ENCODE data around the gene LAMC3. TPM values are rescaled to one million over a fixed set of nuclear protein-coding genes. Genes with fewer than 3 reads are reported as not detected.

Gene LAMC3
- total RNA-seq, 2 experiments from 2014 or later: 0.40 to 0.59 TPM

GRCh38 chr9:131015876-131016397, 7.0 kb downstream of the LAMC3 start:
- no peaks in the 10 kb centered on the region for H3K4me1 Mint-ChIP-seq
- ATAC-seq: no peak
- intact Hi-C loops (cut with DNase I, micrococcal nuclease): no loop called here
- H3K27ac Mint-ChIP-seq: no peak overlapping the region
- DNase-seq: no peak
- H3K9me3 Mint-ChIP-seq (ENCODE audit: low read depth): no peaks in the 10 kb centered on the region
- no peak overlapping the region for H3K4me3 Mint-ChIP-seq
- peaks cover 14% of the 10 kb centered on the region for H3K27me3 Mint-ChIP-seq
- H3K36me3 Mint-ChIP-seq (ENCODE audit: low read depth): no peaks in the 10 kb centered on the region
- POLR2A ChIA-PET: no interaction called here
- CTCF ChIA-PET: interaction anchor here (0.7 to 1.8 kb wide), 2 partner anchors 30 to 334 kb away, joined by 3 to 6 read pairs; no protein-coding TSS in a partner anchor

- no peak overlapping the region for H3K4me3 Mint-ChIP-seq
- intact Hi-C loops (cut with DNase I, micrococcal nuclease): no loop called here
- no peak overlapping the region for H3K27ac Mint-ChIP-seq
- ATAC-seq (no peak), DNase-seq (no peak)
- no peaks in the 10 kb centered on the region for H3K9me3 Mint-ChIP-seq (ENCODE audit: low read depth)
- H3K4me1 Mint-ChIP-seq: no peaks in the 10 kb centered on the region
- ChIA-PET CTCF (interaction anchor here (0.7 to 1.8 kb wide), 3 partner anchors 29 to 335 kb away, joined by 3 to 6 read pairs (median 4); no protein-coding TSS in a partner anchor), POLR2A (no interaction called here)
- peaks cover 10% of the 10 kb centered on the region for H3K27me3 Mint-ChIP-seq
- no peaks in the 10 kb centered on the region for H3K36me3 Mint-ChIP-seq (ENCODE audit: low read depth)
Measured at GRCh38 chr9:131017067-131017466, 8.1 kb downstream of the LAMC3 start.

GRCh38 chr9:131018621-131019020, 9.6 kb downstream of the LAMC3 start:
- Mint-ChIP-seq H3K4me1 (no peaks in the 10 kb centered on the region), H3K27ac (no peak overlapping the region), H3K27me3 (peaks cover 8% of the 10 kb centered on the region), H3K4me3 (no peak overlapping the region), H3K9me3 (ENCODE audit: low read depth) (no peaks in the 10 kb centered on the region), H3K36me3 (ENCODE audit: low read depth) (no peaks in the 10 kb centered on the region)
- ChIA-PET CTCF (interaction anchor here (1.3 kb wide), 1 partner anchor 28 kb away, joined by 4 read pairs; no protein-coding TSS in a partner anchor), POLR2A (no interaction called here)
- DNase-seq (no peak), ATAC-seq (no peak)
- intact Hi-C loops (cut with DNase I, micrococcal nuclease): no loop called here

GRCh38 chr9:131019388-131020239, 10.6 kb downstream of the LAMC3 start:
- H3K9me3 Mint-ChIP-seq (ENCODE audit: low read depth): no peaks in the 10 kb centered on the region
- peaks cover 6% of the 10 kb centered on the region for H3K27me3 Mint-ChIP-seq
- DNase-seq (no peak), ATAC-seq (no peak)
- ChIA-PET CTCF (interaction anchor here (0.6 to 1.7 kb wide), 2 partner anchors 27 to 38 kb away, joined by 3 to 7 read pairs; no protein-coding TSS in a partner anchor), POLR2A (no interaction called here)
- no peaks in the 10 kb centered on the region for H3K4me1 Mint-ChIP-seq
- H3K36me3 Mint-ChIP-seq (ENCODE audit: low read depth): no peaks in the 10 kb centered on the region
- no peak overlapping the region for H3K4me3 Mint-ChIP-seq
- no peak overlapping the region for H3K27ac Mint-ChIP-seq
- intact Hi-C loops (cut with DNase I, micrococcal nuclease): no loop called here

- H3K4me3 Mint-ChIP-seq: no peak overlapping the region
- peaks cover 6% of the 10 kb centered on the region for H3K27me3 Mint-ChIP-seq
- no peak overlapping the region for H3K27ac Mint-ChIP-seq
- ChIA-PET POLR2A (no interaction called here), CTCF (interaction anchor here (1.7 kb wide), 1 partner anchor 26 kb away, joined by 7 read pairs; no protein-coding TSS in a partner anchor)
- no peaks in the 10 kb centered on the region for H3K9me3 Mint-ChIP-seq (ENCODE audit: low read depth)
- no peak for ATAC-seq
- no peaks in the 10 kb centered on the region for H3K36me3 Mint-ChIP-seq (ENCODE audit: low read depth)
- no peak for DNase-seq
- intact Hi-C loops (cut with DNase I, micrococcal nuclease): no loop called here
- H3K4me1 Mint-ChIP-seq: no peaks in the 10 kb centered on the region
Measured at GRCh38 chr9:131020388-131020787, 11.4 kb downstream of the LAMC3 start.

- ATAC-seq (no peak), DNase-seq (no peak)
- Mint-ChIP-seq H3K4me3 (no peak overlapping the region), H3K9me3 (ENCODE audit: low read depth) (no peaks in the 10 kb centered on the region), H3K27ac (no peak overlapping the region), H3K4me1 (no peaks in the 10 kb centered on the region), H3K27me3 (peaks cover 6% of the 10 kb centered on the region), H3K36me3 (ENCODE audit: low read depth) (no peaks in the 10 kb centered on the region)
- intact Hi-C loops (cut with DNase I, micrococcal nuclease): no loop called here
- ChIA-PET POLR2A (no interaction called here), CTCF (interaction anchor here (1.7 kb wide), 1 partner anchor 25 kb away, joined by 7 read pairs; no protein-coding TSS in a partner anchor)
Measured at GRCh38 chr9:131020862-131021261, 11.9 kb downstream of the LAMC3 start.

GRCh38 chr9:131021785-131022184, 12.8 kb downstream of the LAMC3 start:
- ChIA-PET CTCF (interaction anchor here (0.6 to 1.7 kb wide), 3 partner anchors 24 to 327 kb away, joined by 3 to 7 read pairs (median 3); no protein-coding TSS in a partner anchor), POLR2A (no interaction called here)
- H3K4me3 Mint-ChIP-seq: no peak overlapping the region
- no peak for ATAC-seq
- H3K4me1 Mint-ChIP-seq: no peaks in the 10 kb centered on the region
- intact Hi-C loops (cut with DNase I, micrococcal nuclease): no loop called here
- no peak for DNase-seq
- peaks cover 6% of the 10 kb centered on the region for H3K27me3 Mint-ChIP-seq
- H3K36me3 Mint-ChIP-seq (ENCODE audit: low read depth): no peaks in the 10 kb centered on the region
- H3K9me3 Mint-ChIP-seq (ENCODE audit: low read depth): no peaks in the 10 kb centered on the region
- H3K27ac Mint-ChIP-seq: no peak overlapping the region

- H3K27ac Mint-ChIP-seq: no peak overlapping the region
- POLR2A ChIA-PET: no interaction called here
- intact Hi-C loops (cut with DNase I, micrococcal nuclease): no loop called here
- H3K4me1 Mint-ChIP-seq: no peaks in the 10 kb centered on the region
- peaks cover 2% of the 10 kb centered on the region for H3K27me3 Mint-ChIP-seq
- DNase-seq (no peak), ATAC-seq (no peak)
- CTCF ChIA-PET: interaction anchor here (0.7 kb wide), 1 partner anchor 250 kb away, joined by 3 read pairs; no protein-coding TSS in a partner anchor
- no peaks in the 10 kb centered on the region for H3K36me3 Mint-ChIP-seq (ENCODE audit: low read depth)
- no peaks in the 10 kb centered on the region for H3K9me3 Mint-ChIP-seq (ENCODE audit: low read depth)
- H3K4me3 Mint-ChIP-seq: no peak overlapping the region
Measured at GRCh38 chr9:131024978-131025868, 16.2 kb downstream of the LAMC3 start.

- H3K36me3 Mint-ChIP-seq (ENCODE audit: low read depth): no peaks in the 10 kb centered on the region
- peaks cover 2% of the 10 kb centered on the region for H3K27me3 Mint-ChIP-seq
- intact Hi-C loops (cut with DNase I, micrococcal nuclease): no loop called here
- DNase-seq (no peak), ATAC-seq (no peak)
- no peaks in the 10 kb centered on the region for H3K4me1 Mint-ChIP-seq
- no peaks in the 10 kb centered on the region for H3K9me3 Mint-ChIP-seq (ENCODE audit: low read depth)
- H3K27ac Mint-ChIP-seq: no peak overlapping the region
- ChIA-PET CTCF (interaction anchor here (0.7 kb wide), 1 partner anchor 251 kb away, joined by 3 read pairs; no protein-coding TSS in a partner anchor), POLR2A (no interaction called here)
- no peak overlapping the region for H3K4me3 Mint-ChIP-seq
Measured at GRCh38 chr9:131025953-131026858, 17.2 kb downstream of the LAMC3 start.

GRCh38 chr9:131027048-131027871, 18.3 kb downstream of the LAMC3 start:
- ChIA-PET CTCF (no interaction called here), POLR2A (no interaction called here)
- DNase-seq (no peak), ATAC-seq (no peak)
- intact Hi-C loops (cut with DNase I, micrococcal nuclease): no loop called here
- peaks cover 2% of the 10 kb centered on the region for H3K27me3 Mint-ChIP-seq
- H3K36me3 Mint-ChIP-seq (ENCODE audit: low read depth): no peaks in the 10 kb centered on the region
- H3K4me3 Mint-ChIP-seq: no peak overlapping the region
- H3K4me1 Mint-ChIP-seq: no peaks in the 10 kb centered on the region
- no peak overlapping the region for H3K27ac Mint-ChIP-seq
- no peaks in the 10 kb centered on the region for H3K9me3 Mint-ChIP-seq (ENCODE audit: low read depth)
